Astrocyte (in vitro differentiated cells and primary cell): ENCODE measurements around the gene RNF146. TPM values are rescaled to one million over a fixed set of nuclear protein-coding genes. Genes with fewer than 3 reads are reported as not detected.

ENCODE experiments used
- DNase-seq: peaks from one replicate; pipeline ENCODE4 v3.0.0-alpha.2; 2010; ENCODE audit warnings: low read depth
- FAIRE-seq: peaks from 2 replicates; lab custom pipeline; 2011; peaks lifted over from hg19 to GRCh38; lab: Jason Lieb, UNC
- H2AFZ ChIP-seq: 2 replicates; pipeline ENCODE4 v1.6.0; 2012; ENCODE audit warnings: low read depth, low read length, inconsistent platforms
- H3K27ac ChIP-seq: 2 replicates; pipeline ENCODE4 v1.5.1; 2011; ENCODE audit warnings: low read depth, low read length, inconsistent platforms
- H3K27me3 ChIP-seq: 2 replicates; pipeline ENCODE4 v1.6.0; 2011; ENCODE audit warnings: low read length, inconsistent platforms; ENCODE audit not compliant: insufficient read depth
- H3K36me3 ChIP-seq: 2 replicates; pipeline ENCODE4 v1.5.1; 2011; ENCODE audit warnings: low read length, inconsistent platforms; ENCODE audit not compliant: insufficient read depth
- H3K4me1 ChIP-seq: 2 replicates; pipeline ENCODE4 v1.5.1; 2011; ENCODE audit warnings: low read length, inconsistent platforms; ENCODE audit not compliant: insufficient read depth
- H3K4me2 ChIP-seq: 2 replicates; pipeline ENCODE4 v1.6.0; 2012; ENCODE audit warnings: low read length, inconsistent platforms
- H3K4me3 ChIP-seq: 2 replicates; pipeline ENCODE4 v1.5.1; 2011; ENCODE audit warnings: low read depth, mild to moderate bottlenecking, low read length, inconsistent platforms; ENCODE audit not compliant: insufficient read depth
- H3K79me2 ChIP-seq: 2 replicates; pipeline ENCODE4 v1.6.0; 2012; ENCODE audit warnings: mild to moderate bottlenecking, low read length, inconsistent platforms; ENCODE audit not compliant: insufficient read depth
- H3K9ac ChIP-seq: 2 replicates; pipeline ENCODE4 v1.6.0; 2012; ENCODE audit warnings: mild to moderate bottlenecking, low read length, inconsistent platforms
- H3K9me3 ChIP-seq: 2 replicates; pipeline ENCODE4 v1.5.1; 2012; ENCODE audit warnings: low read depth, mild to moderate bottlenecking, low read length, inconsistent platforms; ENCODE audit not compliant: insufficient read depth
- H4K20me1 ChIP-seq: 2 replicates; pipeline ENCODE4 v1.6.0; 2012; ENCODE audit warnings: low read length, inconsistent platforms; ENCODE audit not compliant: insufficient read depth
- H3K27ac Mint-ChIP-seq: one replicate; pipeline ENCODE4 v1.8.0; 2021; ENCODE audit warnings: mild to moderate bottlenecking, mixed read lengths; ENCODE audit not compliant: unreplicated experiment
- H3K27me3 Mint-ChIP-seq: one replicate; pipeline ENCODE4 v1.8.0; 2021; ENCODE audit warnings: low read depth, mixed read lengths; ENCODE audit not compliant: unreplicated experiment
- H3K36me3 Mint-ChIP-seq: one replicate; pipeline ENCODE4 v1.8.0; 2021; ENCODE audit warnings: low read depth, mixed read lengths; ENCODE audit not compliant: unreplicated experiment
- H3K4me1 Mint-ChIP-seq: one replicate; pipeline ENCODE4 v1.8.0; 2021; ENCODE audit warnings: low read depth, mixed read lengths; ENCODE audit not compliant: unreplicated experiment
- H3K4me3 Mint-ChIP-seq: one replicate; pipeline ENCODE4 v1.8.0; 2021; ENCODE audit warnings: mild to moderate bottlenecking, moderate library complexity, mixed read lengths; ENCODE audit not compliant: unreplicated experiment
- H3K9me3 Mint-ChIP-seq: one replicate; pipeline ENCODE4 v1.8.0; 2021; ENCODE audit warnings: mild to moderate bottlenecking, mixed read lengths; ENCODE audit not compliant: unreplicated experiment
- CTCF ChIP-seq: IDR thresholded peaks from 2 replicates; pipeline ENCODE4 v1.5.1; 2011; ENCODE audit warnings: low read depth, mild to moderate bottlenecking, inconsistent platforms, low read length, moderate library complexity; ENCODE audit not compliant: insufficient read depth
- EZH2 ChIP-seq: IDR thresholded peaks from 2 replicates; pipeline ENCODE4 v1.6.1; 2012; ENCODE audit warnings: mild to moderate bottlenecking, low read length, inconsistent platforms; ENCODE audit not compliant: insufficient read depth
- total RNA-seq: library from RNA; stranded (reverse); gene quantifications from 2 replicates; pipeline ENCODE4 v1.2.1, GENCODE V29; 2021

Gene RNF146
- total RNA-seq, 1 donor from 2014 or later: 41.4 TPM

- Histone ChIP-seq H3K9ac (no peak overlapping the region), H3K4me3 (no peak overlapping the region), H3K27ac (no peak overlapping the region), H3K4me2 (no peak overlapping the region), H3K4me1 (peaks cover 6% of the 10 kb centered on the region), H3K36me3 (no peaks in the 10 kb centered on the region), H3K9me3 (no peaks in the 10 kb centered on the region), H3K27me3 (no peaks in the 10 kb centered on the region), H2AFZ (no peak overlapping the region), H3K79me2 (peaks cover 100% of the 10 kb centered on the region), H4K20me1 (peaks cover 74% of the 10 kb centered on the region)
- no peak for FAIRE-seq
- TF ChIP-seq EZH2 (no peak), CTCF (no peak)
- Mint-ChIP-seq H3K36me3 (no peaks in the 10 kb centered on the region), H3K9me3 (no peaks in the 10 kb centered on the region), H3K4me3 (no peak overlapping the region), H3K4me1 (peaks cover 9% of the 10 kb centered on the region), H3K27me3 (no peaks in the 10 kb centered on the region), H3K27ac (no peak overlapping the region)
- DNase-seq: no peak
These were observed 5.9 kb downstream of the RNF146 start for GRCh38 chr6:127272576-127272975.

- Histone ChIP-seq H3K27ac (no peak overlapping the region), H3K27me3 (no peaks in the 10 kb centered on the region), H3K4me2 (no peak overlapping the region), H3K4me3 (no peak overlapping the region), H3K4me1 (peaks cover 2% of the 10 kb centered on the region), H3K79me2 (peaks cover 100% of the 10 kb centered on the region), H2AFZ (no peak overlapping the region), H3K9me3 (no peaks in the 10 kb centered on the region), H3K9ac (no peak overlapping the region), H3K36me3 (no peaks in the 10 kb centered on the region), H4K20me1 (peaks cover 84% of the 10 kb centered on the region)
- DNase-seq (no peak), FAIRE-seq (no peak)
- TF ChIP-seq EZH2: no peak
- no peak for TF ChIP-seq CTCF
- peaks cover 9% of the 10 kb centered on the region for H3K4me1 Mint-ChIP-seq
- H3K36me3 Mint-ChIP-seq: no peaks in the 10 kb centered on the region
- no peaks in the 10 kb centered on the region for H3K9me3 Mint-ChIP-seq
- H3K27ac Mint-ChIP-seq: no peak overlapping the region
- no peak overlapping the region for H3K4me3 Mint-ChIP-seq
- H3K27me3 Mint-ChIP-seq: no peaks in the 10 kb centered on the region
These were observed 6.8 kb downstream of the RNF146 start for GRCh38 chr6:127273499-127273898.

GRCh38 chr6:127276331-127276730, 9.7 kb downstream of the RNF146 start:
- Histone ChIP-seq H3K4me1 (no peaks in the 10 kb centered on the region), H3K9ac (no peak overlapping the region), H3K9me3 (no peaks in the 10 kb centered on the region), H3K4me2 (no peak overlapping the region), H3K36me3 (peaks cover 5% of the 10 kb centered on the region), H4K20me1 (peaks cover 74% of the 10 kb centered on the region), H3K79me2 (peaks cover 87% of the 10 kb centered on the region), H3K27me3 (no peaks in the 10 kb centered on the region), H3K27ac (no peak overlapping the region), H2AFZ (no peak overlapping the region), H3K4me3 (no peak overlapping the region)
- TF ChIP-seq EZH2 (no peak), CTCF (no peak)
- FAIRE-seq: no peak
- Mint-ChIP-seq H3K27ac (no peak overlapping the region), H3K9me3 (no peaks in the 10 kb centered on the region), H3K4me3 (no peak overlapping the region), H3K36me3 (no peaks in the 10 kb centered on the region), H3K27me3 (no peaks in the 10 kb centered on the region), H3K4me1 (no peaks in the 10 kb centered on the region)
- no peak for DNase-seq
